Measurements from ENCODE around the gene UQCRQ. TPM values are rescaled to one million over a fixed set of nuclear protein-coding genes. Genes with fewer than 3 reads are reported as not detected.
A peak's percentile ranks its signal among the peaks of the same experiment; 100 is the strongest.

Gene UQCRQ
- total and polyA plus RNA-seq, 2 experiments from 2014 or later = 104 to 1,308 TPM

GRCh38 chr5:132901730-132902129 is 35.3 kb downstream of the UQCRQ start:
- DNase-seq (ENCODE audit: low spot score) = no peak
- H3K4me3 ChIP-seq = no peak overlapping the region
- 0 out of 2 replicates have a peak, but pooled peaks cover 7% of the 10 kb centered on the region for H4K20me1 ChIP-seq (replicated peaks; ENCODE audit: insufficient read depth)
- H3K4me2 ChIP-seq = no peak overlapping the region
- no peak for ATAC-seq
- peak overlapping the region; percentile 11; the same call in 1 of the 2 replicates for H3K27ac ChIP-seq (ENCODE audit: low read depth)
- Mint-ChIP-seq H3K4me3 (no peak overlapping the region), H3K4me1 (no peaks in the 10 kb centered on the region), H3K9me3 (no peaks in the 10 kb centered on the region), H3K36me3 (ENCODE audit: low read depth) (peaks cover 20% of the 10 kb centered on the region), H3K27me3 (ENCODE audit: insufficient read depth, low read depth, poor library complexity) (peaks cover 1% of the 10 kb centered on the region), H3K27ac (no peak overlapping the region)
- no peaks in the 10 kb centered on the region for H3F3A ChIP-seq (replicated peaks; ENCODE audit: low read depth)
- H3K36me3 ChIP-seq (ENCODE audit: insufficient read depth) = peaks cover 23% of the 10 kb centered on the region
- TF ChIP-seq ZNF331 (CRISPR knock-in tag; IDR thresholded peaks at IDR 0.05; ENCODE audit: low read depth) = no peak
- TF ChIP-seq CTCF (conservative IDR thresholded peaks at IDR 0.05; ENCODE audit: low read depth in 2 of 2) = peak in 1 of 2 experiments; percentile 32; a peak in 3 of 4 replicates
- no peak for TF ChIP-seq ZNF114 (CRISPR knock-in tag; IDR thresholded peaks at IDR 0.05)
- TF ChIP-seq STAT1 (IDR thresholded peaks at IDR 0.05; ENCODE audit: unreplicated experiment) = no peak
- no peaks in the 10 kb centered on the region for H3K4me1 ChIP-seq (ENCODE audit: insufficient read depth)
- no peaks in the 10 kb centered on the region for H3K27me3 ChIP-seq (ENCODE audit: insufficient read depth)
- peaks cover 8% of the 10 kb centered on the region; the same call in 1 of the 2 replicates for H3K79me2 ChIP-seq (replicated peaks; ENCODE audit: insufficient read depth)
- H2AFZ ChIP-seq = no peak overlapping the region
- H3K9me2 ChIP-seq (ENCODE audit: insufficient read depth) = no peaks in the 10 kb centered on the region

GRCh38 chr5:132905938-132906337 is 39.5 kb downstream of the UQCRQ start:
- H3K27me3 Mint-ChIP-seq (ENCODE audit: insufficient read depth, low read depth, poor library complexity) = peaks cover 2% of the 10 kb centered on the region
- Histone ChIP-seq H3K27ac (ENCODE audit: low read depth) (no peak overlapping the region), H3K79me2 (replicated peaks; ENCODE audit: insufficient read depth) (peaks cover 18% of the 10 kb centered on the region; the same call in 1 of the 2 replicates), H3K27me3 (ENCODE audit: insufficient read depth) (no peaks in the 10 kb centered on the region), H3K4me1 (ENCODE audit: insufficient read depth) (no peaks in the 10 kb centered on the region), H3K4me2 (no peak overlapping the region), H2AFZ (no peak overlapping the region), H3F3A (replicated peaks; ENCODE audit: low read depth) (no peaks in the 10 kb centered on the region), H3K9me2 (ENCODE audit: insufficient read depth) (no peaks in the 10 kb centered on the region), H3K4me3 (no peak overlapping the region), H3K36me3 (ENCODE audit: insufficient read depth) (no peaks in the 10 kb centered on the region), H4K20me1 (replicated peaks; ENCODE audit: insufficient read depth) (0 out of 2 replicates have a peak, but pooled peaks cover 16% of the 10 kb centered on the region)
- H3K4me3 Mint-ChIP-seq = no peak overlapping the region
- no peak overlapping the region for H3K27ac Mint-ChIP-seq
- H3K4me1 Mint-ChIP-seq = peaks cover 8% of the 10 kb centered on the region; the same call in 2 of the 3 replicates
- ATAC-seq (no peak), DNase-seq (ENCODE audit: low spot score) (peak; percentile 32)
- no peaks in the 10 kb centered on the region for H3K9me3 Mint-ChIP-seq
- H3K36me3 Mint-ChIP-seq (ENCODE audit: low read depth) = peaks cover 2% of the 10 kb centered on the region; the same call in 1 of the 3 replicates
- no peak for TF ChIP-seq ZNF462 (CRISPR knock-in tag; IDR thresholded peaks at IDR 0.05)
- TF ChIP-seq ETS1 (IDR thresholded peaks at IDR 0.05) = no peak
- no peak for TF ChIP-seq POLR2AphosphoS5 (IDR thresholded peaks at IDR 0.05; ENCODE audit: low read depth)
- no peak for TF ChIP-seq CREB1 (CRISPR knock-in tag; IDR thresholded peaks at IDR 0.05; ENCODE audit: low read depth)
- no peak for TF ChIP-seq ZNF331 (CRISPR knock-in tag; IDR thresholded peaks at IDR 0.05; ENCODE audit: low read depth)
- TF ChIP-seq JUNB (IDR thresholded peaks at IDR 0.05; ENCODE audit: unreplicated experiment) = no peak
- TF ChIP-seq NANOG (IDR thresholded peaks at IDR 0.05; ENCODE audit: borderline replicate concordance) = no peak
- no peak for TF ChIP-seq EZH2 (IDR thresholded peaks at IDR 0.05; ENCODE audit: low read depth, unreplicated experiment)
- TF ChIP-seq ZNF114 (CRISPR knock-in tag; IDR thresholded peaks at IDR 0.05) = no peak

Measured in GM23338 (cell line).